ENCODE results near the gene ZBTB46.

GRCh38 chr20:63701051-63701328, 130.1 kb downstream of the ZBTB46 start:
- TF ChIP-seq CTCF (IDR thresholded peaks at IDR 0.05) (no peak), ATF1 (CRISPR knock-in tag; IDR thresholded peaks at IDR 0.05) (no peak), NFYB (CRISPR knock-in tag; conservative IDR thresholded peaks at IDR 0.05; ENCODE audit: low read depth) (no peak), TEAD4 (CRISPR knock-in tag; IDR thresholded peaks at IDR 0.05) (no peak), GRHL2 (CRISPR knock-in tag; IDR thresholded peaks at IDR 0.05; ENCODE audit: insufficient replicate concordance, severe bottlenecking) (no peak), NR2C2 (CRISPR knock-in tag; IDR thresholded peaks at IDR 0.05) (no peak), AFF4 (CRISPR knock-in tag; IDR thresholded peaks at IDR 0.05; ENCODE audit: borderline replicate concordance) (no peak), ELF4 (CRISPR knock-in tag; IDR thresholded peaks at IDR 0.05; ENCODE audit: low read depth) (no peak), MAX (CRISPR knock-in tag; IDR thresholded peaks at IDR 0.05) (no peak), SP1 (CRISPR knock-in tag; conservative IDR thresholded peaks at IDR 0.05) (no peak), KAT7 (CRISPR knock-in tag; IDR thresholded peaks at IDR 0.05; ENCODE audit: borderline replicate concordance) (no peak), CREB1 (CRISPR knock-in tag; IDR thresholded peaks at IDR 0.05) (no peak), ATF3 (CRISPR knock-in tag; conservative IDR thresholded peaks at IDR 0.05) (no peak), JUN (CRISPR knock-in tag; IDR thresholded peaks at IDR 0.05) (no peak)
